ENCODE results near the gene TERC.

Gene TERC

DNA sequence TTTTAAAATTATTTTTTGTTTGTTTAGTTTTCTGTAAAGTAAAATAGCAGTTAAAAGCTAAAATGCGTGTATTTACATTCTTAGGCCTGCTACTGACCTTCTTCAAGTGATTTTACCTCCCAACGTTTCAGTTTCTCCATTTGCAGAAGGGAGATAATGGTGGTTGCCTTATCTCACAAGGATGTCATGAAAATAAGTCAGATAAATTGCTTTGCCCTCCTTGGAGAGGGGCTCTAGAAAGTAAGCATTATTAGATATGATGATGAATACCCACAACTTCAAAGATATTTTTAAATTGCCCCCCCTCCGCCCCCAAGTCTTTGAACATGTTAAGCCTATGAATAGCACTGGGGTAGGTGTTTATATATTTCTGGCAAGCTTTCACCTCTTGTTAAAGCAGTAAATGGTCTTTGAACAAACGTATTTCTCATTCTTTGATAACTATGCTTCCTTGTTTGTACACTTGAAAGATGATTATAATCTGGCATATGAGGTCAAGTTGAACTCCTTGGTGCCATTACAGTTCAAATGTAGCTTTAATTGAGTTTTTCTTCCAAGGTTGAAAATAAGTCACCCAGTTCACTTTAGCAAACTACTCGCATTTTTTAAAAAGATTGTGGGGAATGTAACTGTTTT, 6.4 kb downstream of the TERC start:
- TF ChIP-seq, protein P1, sequence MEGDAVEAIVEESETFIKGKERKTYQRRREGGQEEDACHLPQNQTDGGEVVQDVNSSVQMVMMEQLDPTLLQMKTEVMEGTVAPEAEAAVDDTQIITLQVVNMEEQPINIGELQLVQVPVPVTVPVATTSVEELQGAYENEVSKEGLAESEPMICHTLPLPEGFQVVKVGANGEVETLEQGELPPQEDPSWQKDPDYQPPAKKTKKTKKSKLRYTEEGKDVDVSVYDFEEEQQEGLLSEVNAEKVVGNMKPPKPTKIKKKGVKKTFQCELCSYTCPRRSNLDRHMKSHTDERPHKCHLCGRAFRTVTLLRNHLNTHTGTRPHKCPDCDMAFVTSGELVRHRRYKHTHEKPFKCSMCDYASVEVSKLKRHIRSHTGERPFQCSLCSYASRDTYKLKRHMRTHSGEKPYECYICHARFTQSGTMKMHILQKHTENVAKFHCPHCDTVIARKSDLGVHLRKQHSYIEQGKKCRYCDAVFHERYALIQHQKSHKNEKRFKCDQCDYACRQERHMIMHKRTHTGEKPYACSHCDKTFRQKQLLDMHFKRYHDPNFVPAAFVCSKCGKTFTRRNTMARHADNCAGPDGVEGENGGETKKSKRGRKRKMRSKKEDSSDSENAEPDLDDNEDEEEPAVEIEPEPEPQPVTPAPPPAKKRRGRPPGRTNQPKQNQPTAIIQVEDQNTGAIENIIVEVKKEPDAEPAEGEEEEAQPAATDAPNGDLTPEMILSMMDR (conservative IDR thresholded peaks at IDR 0.05; ENCODE audit: low read depth, low read length) = no peak
- Histone ChIP-seq H3K9ac (no peak overlapping the region), H3K36me3 (ENCODE audit: insufficient read depth) (no peaks in the 10 kb centered on the region), H3K4me3 (IDR thresholded peaks at IDR 0.05; ENCODE audit: insufficient read depth, low read depth, low read length) (no peak overlapping the region), H3K79me2 (ENCODE audit: insufficient read depth, low read depth) (no peaks in the 10 kb centered on the region), H3K27ac (no peak overlapping the region), H4K20me1 (ENCODE audit: insufficient read depth) (no peaks in the 10 kb centered on the region), H3K27me3 (ENCODE audit: insufficient read depth, low read depth) (no peaks in the 10 kb centered on the region), H3K4me2 (no peak overlapping the region), H3K4me1 (ENCODE audit: low read depth, poor library complexity, severe bottlenecking) (peaks cover 6% of the 10 kb centered on the region), H2AFZ (ENCODE audit: low read depth) (no peak overlapping the region)

DNA sequence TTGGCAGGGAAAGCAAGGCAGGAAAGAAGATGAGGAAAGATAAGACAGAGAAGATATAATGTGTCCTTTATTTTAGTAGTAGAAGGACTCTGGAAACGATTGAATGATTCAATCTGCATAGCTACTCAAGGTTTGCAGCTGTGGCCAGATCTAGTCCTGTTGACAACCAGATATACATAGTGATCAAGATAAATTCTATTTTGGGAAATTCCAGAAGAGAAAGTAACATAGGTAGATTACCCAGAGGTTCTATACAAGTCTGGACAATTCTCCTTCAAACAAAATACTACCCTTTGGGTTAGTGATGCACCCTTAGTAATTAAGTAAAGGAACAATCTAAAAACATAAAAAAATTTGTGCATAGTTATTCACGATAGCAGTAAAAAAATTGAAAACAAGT, 9.4 kb downstream of the TERC start:
- no peak overlapping the region for H3K27ac ChIP-seq
- H3K79me2 ChIP-seq (ENCODE audit: insufficient read depth, low read depth) = no peaks in the 10 kb centered on the region
- H4K20me1 ChIP-seq (ENCODE audit: insufficient read depth) = no peaks in the 10 kb centered on the region
- no peaks in the 10 kb centered on the region for H3K4me1 ChIP-seq (ENCODE audit: low read depth, poor library complexity, severe bottlenecking)
- TF ChIP-seq, protein P1 (conservative IDR thresholded peaks at IDR 0.05; ENCODE audit: low read depth, low read length) = no peak
- no peak overlapping the region for H2AFZ ChIP-seq (ENCODE audit: low read depth)
- no peak overlapping the region for H3K4me3 ChIP-seq (IDR thresholded peaks at IDR 0.05; ENCODE audit: insufficient read depth, low read depth, low read length)
- H3K27me3 ChIP-seq (ENCODE audit: insufficient read depth, low read depth) = no peaks in the 10 kb centered on the region
- no peak overlapping the region for H3K4me2 ChIP-seq
- no peak overlapping the region for H3K9ac ChIP-seq
- H3K36me3 ChIP-seq (ENCODE audit: insufficient read depth) = no peaks in the 10 kb centered on the region

DNA sequence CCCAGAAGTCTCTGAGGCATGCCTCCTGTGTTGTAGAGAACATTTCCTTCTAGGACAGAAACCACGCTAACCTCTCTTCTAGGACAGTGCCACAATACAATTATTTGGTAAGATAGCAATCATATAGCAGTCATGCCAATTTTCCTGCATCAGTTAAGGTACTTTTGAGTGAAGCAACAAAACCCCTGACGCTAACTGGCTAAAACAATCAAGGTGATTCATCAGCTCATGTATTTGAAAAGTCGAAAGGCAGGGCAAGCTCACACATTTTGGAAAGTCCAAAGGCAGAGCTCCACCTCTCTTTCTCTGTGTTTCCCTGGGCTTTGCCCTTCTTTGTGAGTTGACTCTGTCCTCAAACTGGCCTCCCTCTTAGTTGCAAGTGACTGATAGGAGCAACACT, 10.1 kb downstream of the TERC start:
- H3K27ac ChIP-seq = no peak overlapping the region

DNA sequence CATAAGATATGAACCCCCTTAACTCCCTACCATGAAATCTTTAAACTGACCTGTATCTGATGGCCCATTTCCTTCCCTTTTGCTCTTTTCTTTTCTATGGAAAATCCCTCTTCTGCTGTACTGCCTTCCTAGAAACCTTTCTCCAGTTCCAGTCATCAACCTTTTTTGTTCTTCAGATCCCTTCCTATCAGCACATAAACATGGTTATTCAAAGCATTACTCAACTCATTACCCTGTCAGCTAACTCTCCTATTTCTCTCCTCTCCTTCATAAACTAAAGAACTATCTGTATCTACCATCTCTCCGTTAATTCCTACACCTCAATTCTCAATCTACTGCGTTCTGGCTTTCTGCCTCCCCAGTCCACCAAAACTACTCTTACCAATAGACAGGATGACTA, 13.0 kb downstream of the TERC start:
- Histone ChIP-seq H3K27ac (no peak overlapping the region), H3K4me2 (no peak overlapping the region), H3K36me3 (ENCODE audit: insufficient read depth) (no peaks in the 10 kb centered on the region), H3K79me2 (ENCODE audit: insufficient read depth, low read depth) (no peaks in the 10 kb centered on the region), H3K4me1 (ENCODE audit: low read depth, poor library complexity, severe bottlenecking) (no peaks in the 10 kb centered on the region), H3K9ac (no peak overlapping the region), H3K27me3 (ENCODE audit: insufficient read depth, low read depth) (no peaks in the 10 kb centered on the region), H3K4me3 (IDR thresholded peaks at IDR 0.05; ENCODE audit: insufficient read depth, low read depth, low read length) (no peak overlapping the region), H2AFZ (ENCODE audit: low read depth) (no peak overlapping the region), H4K20me1 (ENCODE audit: insufficient read depth) (no peaks in the 10 kb centered on the region)
- TF ChIP-seq, protein P1 (conservative IDR thresholded peaks at IDR 0.05; ENCODE audit: low read depth, low read length) = no peak

More for the DNA sequence above, 10.1 kb downstream of the TERC start:
- H3K36me3 ChIP-seq (ENCODE audit: insufficient read depth) = no peaks in the 10 kb centered on the region
- no peak overlapping the region for H3K4me3 ChIP-seq (IDR thresholded peaks at IDR 0.05; ENCODE audit: insufficient read depth, low read depth, low read length)
- H4K20me1 ChIP-seq (ENCODE audit: insufficient read depth) = no peaks in the 10 kb centered on the region
- no peaks in the 10 kb centered on the region for H3K79me2 ChIP-seq (ENCODE audit: insufficient read depth, low read depth)
- H3K4me2 ChIP-seq = no peak overlapping the region
- H3K27me3 ChIP-seq (ENCODE audit: insufficient read depth, low read depth) = no peaks in the 10 kb centered on the region
- TF ChIP-seq, protein P1 (conservative IDR thresholded peaks at IDR 0.05; ENCODE audit: low read depth, low read length) = no peak
- no peak overlapping the region for H2AFZ ChIP-seq (ENCODE audit: low read depth)
- H3K9ac ChIP-seq = no peak overlapping the region
- H3K4me1 ChIP-seq (ENCODE audit: low read depth, poor library complexity, severe bottlenecking) = no peaks in the 10 kb centered on the region

Measured in KMS-11 (cell line).